B cell (primary cell): ENCODE data around the gene IFT20. TPM values are rescaled to one million over a fixed set of nuclear protein-coding genes. Genes with fewer than 3 reads are reported as not detected.

ENCODE experiments used
- ATAC-seq: fragments of 200-7000 bp; cut with Tn5 transposase; one replicate; pipeline ENCODE4 v1.10.0; 2021; ENCODE audit warnings: low read depth, mild to moderate bottlenecking, moderate number of reproducible peaks, moderate library complexity
- CTCF ChIA-PET: fragments of 350-600 bp; sonication (Branson Sonifier 250); formaldehyde crosslinking; loops from one replicate; lab custom pipeline; 2021; ENCODE audit warnings: antibody characterized with exemption, inconsistent platforms; lab: Charles Lee
- POLR2A ChIA-PET: fragments of 350-600 bp; sonication (Branson Sonifier 250); formaldehyde crosslinking; loops from one replicate; lab custom pipeline; 2021; ENCODE audit warnings: antibody characterized with exemption; lab: Charles Lee
- DNase-seq: peaks from one replicate; pipeline ENCODE4 v3.0.0; 2013
- H2AFZ ChIP-seq: 2 replicates; pipeline ENCODE4 v1.6.1; 2012; ENCODE audit warnings: mild to moderate bottlenecking, low read depth, low read length; ENCODE audit not compliant: insufficient read depth, poor library complexity, severe bottlenecking
- H3K27ac ChIP-seq, 2 donors: 1 replicate in 1 of 2; 2 replicates in 1 of 2; pipeline ENCODE4 v1.5.1; 2012 to 2013; ENCODE audit warnings: low read length in 2 of 2, mild to moderate bottlenecking in 2 of 2, moderate library complexity in 1 of 2
- H3K27me3 ChIP-seq, 4 experiments: fragments of 200-600 bp in 1 of 4; sonication (generic) in 1 of 4; replicated peaks in 1 of 4; 1 replicate in 2 of 4; 2 replicates in 2 of 4; pipeline versions ENCODE4 v1.6.1 to v1.7.0; 2013 to 2016; ENCODE audit warnings: low read length in 3 of 4, mild to moderate bottlenecking in 2 of 4, mixed read lengths in 1 of 4, moderate library complexity in 1 of 4; ENCODE audit not compliant: insufficient read depth in 4 of 4, control insufficient read depth in 3 of 4; ENCODE audit errors: control extremely low read depth in 1 of 4
- H3K36me3 ChIP-seq, 2 experiments: replicated peaks in 1 of 2; 1 replicate in 1 of 2; 2 replicates in 1 of 2; pipeline versions ENCODE4 v1.6.1 to v1.7.1; 2013; ENCODE audit warnings: low read length in 1 of 2; ENCODE audit not compliant: insufficient read depth in 2 of 2, control insufficient read depth in 1 of 2; ENCODE audit errors: control extremely low read depth in 1 of 2, extremely low read depth in 1 of 2
- H3K4me1 ChIP-seq, 2 donors: fragments of 200-600 bp in 1 of 2; sonication (generic) in 1 of 2; 1 replicate in 1 of 2; 2 replicates in 1 of 2; pipeline versions ENCODE4 v1.5.1 to v1.6.1; 2013 to 2017; ENCODE audit warnings: low read length in 2 of 2; ENCODE audit not compliant: control insufficient read depth in 2 of 2, insufficient read depth in 2 of 2
- H3K4me2 ChIP-seq: replicated peaks from 2 replicates; pipeline ENCODE3; 2012; ENCODE audit warnings: mild to moderate bottlenecking, low read depth, low read length; ENCODE audit not compliant: poor library complexity, severe bottlenecking
- H3K4me3 ChIP-seq, 5 experiments: fragments of 200-600 bp in 1 of 5; sonication (generic) in 1 of 5; 1 replicate in 3 of 5; 2 replicates in 2 of 5; pipeline versions ENCODE4 v1.5.1 to v1.7.0; 2011 to 2016; ENCODE audit warnings: low read length in 4 of 5, mild to moderate bottlenecking in 4 of 5, low read depth in 2 of 5, control low read depth in 1 of 5, moderate library complexity in 1 of 5; ENCODE audit not compliant: insufficient read depth in 1 of 5; ENCODE audit errors: control extremely low read depth in 1 of 5, extremely low read depth in 1 of 5
- H3K79me2 ChIP-seq: fragments of 200-600 bp; sonication (generic); one replicate; pipeline ENCODE4 v1.6.0; 2016; ENCODE audit warnings: low read length; ENCODE audit not compliant: control insufficient read depth, insufficient read depth
- H3K9ac ChIP-seq: fragments of 200-600 bp; sonication (generic); 2 replicates; pipeline ENCODE4 v1.6.1; 2017; ENCODE audit warnings: mild to moderate bottlenecking, low read length, moderate library complexity
- H3K9me3 ChIP-seq, 3 donors: one replicate each; pipeline versions ENCODE4 v1.6.1 to v1.7.1; 2013; ENCODE audit warnings: low read length in 2 of 3; ENCODE audit not compliant: control insufficient read depth in 2 of 3, insufficient read depth in 1 of 3; ENCODE audit errors: control extremely low read depth in 1 of 3
- H4K20me1 ChIP-seq: 2 replicates; pipeline ENCODE4 v1.6.0; 2012; ENCODE audit warnings: mild to moderate bottlenecking, low read length; ENCODE audit not compliant: insufficient read depth, control insufficient read depth, poor library complexity, severe bottlenecking
- H3K27ac Mint-ChIP-seq: one replicate; pipeline ENCODE4 v1.8.0; 2021; ENCODE audit warnings: mixed read lengths
- H3K27me3 Mint-ChIP-seq: one replicate; pipeline ENCODE4 v1.8.0; 2021; ENCODE audit warnings: mixed read lengths
- H3K4me1 Mint-ChIP-seq: one replicate; pipeline ENCODE4 v1.8.0; 2021; ENCODE audit warnings: mixed read lengths
- H3K4me3 Mint-ChIP-seq: one replicate; pipeline ENCODE4 v1.8.0; 2021; ENCODE audit warnings: mixed read lengths
- H3K9me3 Mint-ChIP-seq: one replicate; pipeline ENCODE4 v1.8.0; 2022; ENCODE audit warnings: mixed read lengths; ENCODE audit not compliant: insufficient read depth
- CTCF ChIP-seq: fragments of 200-600 bp; IDR thresholded peaks from one replicate; pipeline ENCODE4 v1.8.0; 2022; ENCODE audit warnings: antibody characterized with exemption, mild to moderate bottlenecking
- EZH2 ChIP-seq: IDR thresholded peaks from 2 replicates; pipeline ENCODE4 v1.6.1; 2012; ENCODE audit warnings: borderline replicate concordance, low read depth, mild to moderate bottlenecking, moderate library complexity, low read length; ENCODE audit not compliant: insufficient read depth, poor library complexity, severe bottlenecking
- WGBS: methylation state at CpG from one replicate; pipeline ENCODE4 v1.1.5; 2013; ENCODE audit warnings: missing lambda C conversion rate; ENCODE audit not compliant: insufficient coverage; 5-methylcytosine and 5-hydroxymethylcytosine counted together
- intact Hi-C: fragments of 100-400 bp; cut with micrococcal nuclease; formaldehyde crosslinking; loops from one replicate; pipeline ENCODE4 v1.10.0; 2022
- polyA plus RNA-seq: library from polyadenylated mRNA; depleted of rRNA; stranded (reverse); fragments of >200 nt; gene quantifications from 2 replicates; pipeline ENCODE4 v1.2.3, GENCODE V29; 2012
- total RNA-seq, 2 donors: library from RNA; stranded (reverse); fragments of 120-200 nt in 1 of 2; gene quantifications; 1 replicate in 1 of 2; 2 replicates in 1 of 2; pipeline versions ENCODE4 v1.2.3 to v1.2.4, GENCODE V29; 2013 to 2022

The IFT20 gene
- total and polyA plus RNA-seq, 2 donors (not counting 1 experiment from before 2014, with no cell fraction given): 35.9 to 52.6 TPM

DNA sequence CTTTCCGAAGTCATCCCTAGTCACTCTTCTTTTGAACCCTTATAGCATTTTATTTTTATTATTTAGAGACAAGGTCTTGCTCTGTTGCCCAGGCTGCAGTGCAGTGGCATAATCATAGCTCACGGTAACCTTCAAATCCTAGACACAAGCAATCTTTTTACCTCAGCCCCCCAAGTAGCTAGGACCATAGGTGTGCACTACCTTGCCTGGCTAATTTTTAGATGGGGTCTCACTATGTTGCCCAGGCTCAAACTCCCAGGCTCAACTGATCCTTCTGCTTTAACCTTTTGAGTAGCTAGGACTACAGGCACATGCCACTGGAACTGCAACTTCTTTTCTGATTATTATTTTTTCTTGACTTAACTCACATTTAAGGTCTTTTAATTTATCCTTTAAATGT is 49.3 kb downstream of the IFT20 start:
- no peak overlapping the region for H3K9ac ChIP-seq
- no peaks in the 10 kb centered on the region for H3K9me3 Mint-ChIP-seq
- DNase-seq: no peak
- H3K4me2 ChIP-seq: no peak overlapping the region
- no peaks in the 10 kb centered on the region for H3K9me3 ChIP-seq
- CTCF ChIA-PET: interaction anchor here (1.2 kb wide), 1 partner anchor 36 kb away, joined by 3 read pairs; no protein-coding TSS in a partner anchor
- H3K4me1 Mint-ChIP-seq: no peaks in the 10 kb centered on the region
- no peaks in the 10 kb centered on the region for H3K4me1 ChIP-seq
- no peak overlapping the region for H3K4me3 ChIP-seq
- H3K27me3 Mint-ChIP-seq: peaks cover 10% of the 10 kb centered on the region
- TF ChIP-seq EZH2 (no peak), CTCF (no peak)
- peaks cover 0 to 8% (median 2%) of the 10 kb centered on the region in 4 experiments for H3K27me3 ChIP-seq
- no peaks in the 10 kb centered on the region for H4K20me1 ChIP-seq
- 100% methylated on average over 1 of the region's 2 CpGs for WGBS
- no peaks in the 10 kb centered on the region for H3K79me2 ChIP-seq
- H3K36me3 ChIP-seq: no peaks in the 10 kb centered on the region
- intact Hi-C loops: no loop called here
- H3K27ac Mint-ChIP-seq: no peak overlapping the region
- H3K4me3 Mint-ChIP-seq: no peak overlapping the region
- H3K27ac ChIP-seq: no peak overlapping the region
- POLR2A ChIA-PET: no interaction called here
- no peak for ATAC-seq
- no peak overlapping the region for H2AFZ ChIP-seq

- ATAC-seq: no peak
- no peak overlapping the region for H3K9ac ChIP-seq
- intact Hi-C loops: loop anchor here (5.0 kb wide), 1 partner anchor 35 kb away; the partner anchor contains the start of gene TMEM97
- H3K4me2 ChIP-seq: no peak overlapping the region
- no peak for DNase-seq
- peaks cover 0 to 4% (median 0%) of the 10 kb centered on the region in 3 donors for H3K9me3 ChIP-seq
- Mint-ChIP-seq H3K4me1 (peaks cover 11% of the 10 kb centered on the region), H3K27me3 (peaks cover 10% of the 10 kb centered on the region), H3K4me3 (no peak overlapping the region), H3K9me3 (no peaks in the 10 kb centered on the region), H3K27ac (no peak overlapping the region)
- no peak overlapping the region for H3K4me3 ChIP-seq
- H3K4me1 ChIP-seq: peaks cover 12 to 14% of the 10 kb centered on the region in 2 donors
- TF ChIP-seq CTCF: no peak
- TF ChIP-seq EZH2: no peak
- H3K27me3 ChIP-seq: peaks cover 0 to 23% (median 10%) of the 10 kb centered on the region in 4 experiments
- ChIA-PET CTCF (no interaction called here), POLR2A (no interaction called here)
- no peaks in the 10 kb centered on the region for H3K79me2 ChIP-seq
- no peaks in the 10 kb centered on the region for H4K20me1 ChIP-seq
- H3K36me3 ChIP-seq: no peaks in the 10 kb centered on the region
- 100% methylated on average over 1 of the region's 7 CpGs for WGBS
- no peak overlapping the region for H3K27ac ChIP-seq
- no peak overlapping the region for H2AFZ ChIP-seq
These were observed 52.7 kb downstream of the IFT20 start for GRCh38 chr17:28282596-28282995.
